ENCODE measurements around the gene RTEL1. TPM values are rescaled to one million over a fixed set of nuclear protein-coding genes. Genes with fewer than 3 reads are reported as not detected.

RTEL1 gene
- total RNA-seq, 2 experiments from 2014 or later = 25.5 to 27.6 TPM

DNA sequence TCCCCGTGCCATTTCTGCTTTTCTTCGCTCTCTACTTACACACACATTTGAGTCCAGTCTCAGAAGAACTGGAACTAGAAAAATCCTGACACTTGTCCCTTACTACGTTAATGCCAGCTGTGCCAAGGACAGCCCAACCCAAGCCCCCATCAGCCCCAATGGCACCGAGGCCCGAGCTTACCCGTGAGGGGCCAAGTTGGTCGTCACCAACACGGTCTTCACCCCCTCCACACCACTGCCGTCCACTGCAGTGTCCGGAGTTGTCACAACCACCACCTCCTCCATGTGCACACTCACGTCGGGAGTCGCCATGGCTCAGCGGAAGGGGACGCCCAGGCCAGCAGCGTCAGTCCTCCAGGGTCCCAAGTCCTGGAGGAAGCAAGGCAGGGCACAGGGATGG, 39.0 kb upstream of the RTEL1 start:
- Histone ChIP-seq H3K9me3 (ENCODE audit: control insufficient read depth in 1 of 2, insufficient read depth in 1 of 2, low read length in 2 of 2) (no peaks in the 10 kb centered on the region), H3K27ac (ENCODE audit: low read depth in 1 of 2, low read length in 2 of 2) (no peak overlapping the region), H3K4me1 (ENCODE audit: insufficient read depth, low read length) (peaks cover 10% of the 10 kb centered on the region), H3K36me3 (ENCODE audit: insufficient read depth, low read length) (peaks cover 48% of the 10 kb centered on the region), H3K27me3 (ENCODE audit: control insufficient read depth in 1 of 2, insufficient read depth in 2 of 2, low read length in 2 of 2) (no peaks in the 10 kb centered on the region), H3K4me3 (ENCODE audit: low read length) (no peak overlapping the region)
- no peak overlapping the region for H3K27ac Mint-ChIP-seq
- CTCF ChIA-PET = no interaction called here
- H3K36me3 Mint-ChIP-seq (ENCODE audit: low read depth) = peaks cover 70% of the 10 kb centered on the region
- intact Hi-C loops (cut with DNase I, micrococcal nuclease) = no loop called here
- no peaks in the 10 kb centered on the region for H3K9me3 Mint-ChIP-seq
- no peaks in the 10 kb centered on the region for H3K27me3 Mint-ChIP-seq
- DNase-seq (no peak), ATAC-seq (ENCODE audit: poor library complexity) (no peak)
- no peak overlapping the region for H3K4me3 Mint-ChIP-seq
- POLR2A ChIA-PET = interaction anchor here (0.8 to 1.5 kb wide), 2 partner anchors 8 to 74 kb away, joined by 3 read pairs; partner anchors contain the start of gene GMEB2
- TF ChIP-seq, protein P1, sequence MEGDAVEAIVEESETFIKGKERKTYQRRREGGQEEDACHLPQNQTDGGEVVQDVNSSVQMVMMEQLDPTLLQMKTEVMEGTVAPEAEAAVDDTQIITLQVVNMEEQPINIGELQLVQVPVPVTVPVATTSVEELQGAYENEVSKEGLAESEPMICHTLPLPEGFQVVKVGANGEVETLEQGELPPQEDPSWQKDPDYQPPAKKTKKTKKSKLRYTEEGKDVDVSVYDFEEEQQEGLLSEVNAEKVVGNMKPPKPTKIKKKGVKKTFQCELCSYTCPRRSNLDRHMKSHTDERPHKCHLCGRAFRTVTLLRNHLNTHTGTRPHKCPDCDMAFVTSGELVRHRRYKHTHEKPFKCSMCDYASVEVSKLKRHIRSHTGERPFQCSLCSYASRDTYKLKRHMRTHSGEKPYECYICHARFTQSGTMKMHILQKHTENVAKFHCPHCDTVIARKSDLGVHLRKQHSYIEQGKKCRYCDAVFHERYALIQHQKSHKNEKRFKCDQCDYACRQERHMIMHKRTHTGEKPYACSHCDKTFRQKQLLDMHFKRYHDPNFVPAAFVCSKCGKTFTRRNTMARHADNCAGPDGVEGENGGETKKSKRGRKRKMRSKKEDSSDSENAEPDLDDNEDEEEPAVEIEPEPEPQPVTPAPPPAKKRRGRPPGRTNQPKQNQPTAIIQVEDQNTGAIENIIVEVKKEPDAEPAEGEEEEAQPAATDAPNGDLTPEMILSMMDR (IDR thresholded peaks at IDR 0.05) = no peak
- H3K4me1 Mint-ChIP-seq (ENCODE audit: low read depth) = peaks cover 21% of the 10 kb centered on the region

DNA sequence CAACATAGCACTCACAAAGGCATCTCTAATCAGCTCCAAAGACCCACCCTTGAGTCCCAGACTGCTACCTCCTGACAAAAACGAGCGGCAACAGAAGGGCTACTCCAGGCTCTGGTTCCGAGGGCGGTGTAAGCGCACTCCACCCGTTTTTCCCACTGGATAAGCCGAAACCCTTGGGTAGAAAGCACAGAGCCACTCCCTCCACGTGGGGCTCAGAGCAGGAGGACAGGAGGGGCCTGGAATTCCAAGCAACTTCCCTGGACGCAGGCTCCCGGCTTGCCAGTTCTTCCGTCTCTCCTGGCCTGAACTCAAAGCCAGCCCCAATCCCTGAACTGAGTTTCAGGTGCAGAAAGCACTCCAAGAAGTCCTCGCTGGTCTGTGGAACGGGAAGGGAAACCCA, 38.6 kb upstream of the RTEL1 start:
- DNase-seq = no peak
- Mint-ChIP-seq H3K4me1 (ENCODE audit: low read depth) (peaks cover 24% of the 10 kb centered on the region), H3K4me3 (no peak overlapping the region), H3K36me3 (ENCODE audit: low read depth) (peaks cover 69% of the 10 kb centered on the region), H3K27ac (no peak overlapping the region), H3K27me3 (no peaks in the 10 kb centered on the region), H3K9me3 (no peaks in the 10 kb centered on the region)
- ChIA-PET CTCF (no interaction called here), POLR2A (interaction anchor here (0.8 to 1.5 kb wide), 2 partner anchors 8 to 75 kb away, joined by 3 read pairs; partner anchors contain the start of gene GMEB2)
- Histone ChIP-seq H3K27ac (ENCODE audit: low read depth in 1 of 2, low read length in 2 of 2) (no peak overlapping the region), H3K4me1 (ENCODE audit: insufficient read depth, low read length) (peaks cover 10% of the 10 kb centered on the region), H3K4me3 (ENCODE audit: low read length) (no peak overlapping the region), H3K27me3 (ENCODE audit: control insufficient read depth in 1 of 2, insufficient read depth in 2 of 2, low read length in 2 of 2) (no peaks in the 10 kb centered on the region), H3K36me3 (ENCODE audit: insufficient read depth, low read length) (peaks cover 48% of the 10 kb centered on the region), H3K9me3 (ENCODE audit: control insufficient read depth in 1 of 2, insufficient read depth in 1 of 2, low read length in 2 of 2) (no peaks in the 10 kb centered on the region)
- no peak for ATAC-seq (ENCODE audit: poor library complexity)
- intact Hi-C loops (cut with DNase I, micrococcal nuclease) = no loop called here
- TF ChIP-seq, protein P1 (IDR thresholded peaks at IDR 0.05) = no peak

DNA sequence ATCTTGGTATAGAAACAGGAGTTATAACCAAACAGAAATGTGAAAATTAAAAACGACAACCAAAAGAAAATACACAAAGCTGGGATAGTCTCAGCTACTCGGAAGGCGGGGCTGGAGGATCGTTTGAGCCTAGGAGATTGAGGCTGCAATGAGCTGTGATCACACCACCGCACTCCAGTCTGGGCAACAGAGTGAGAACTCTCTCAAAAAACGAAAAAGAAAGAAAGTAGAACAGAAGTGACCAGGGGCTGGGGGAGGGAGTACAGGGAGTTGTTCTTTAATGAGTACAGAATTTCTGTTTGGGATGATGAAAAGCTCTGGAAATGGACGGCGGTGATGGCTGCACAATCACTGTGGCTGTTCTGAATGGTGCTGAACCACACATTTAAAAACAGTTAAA, 37.1 kb upstream of the RTEL1 start:
- Mint-ChIP-seq H3K27ac (peak overlapping the region; percentile 60), H3K9me3 (no peaks in the 10 kb centered on the region), H3K4me1 (ENCODE audit: low read depth) (peaks cover 30% of the 10 kb centered on the region), H3K36me3 (ENCODE audit: low read depth) (peaks cover 57% of the 10 kb centered on the region), H3K27me3 (no peaks in the 10 kb centered on the region), H3K4me3 (peak overlapping the region; percentile 3)
- H3K9me3 ChIP-seq (ENCODE audit: control insufficient read depth in 1 of 2, insufficient read depth in 1 of 2, low read length in 2 of 2) = no peaks in the 10 kb centered on the region
- ChIA-PET POLR2A (interaction anchor here (13.6 kb wide), 1 partner anchor 18 kb away, joined by 449 read pairs; no protein-coding TSS in a partner anchor), CTCF (interaction anchor here (1.4 kb wide), 2 partner anchors 21 to 165 kb away, joined by 4 read pairs; no protein-coding TSS in a partner anchor)
- H3K27me3 ChIP-seq (ENCODE audit: control insufficient read depth in 1 of 2, insufficient read depth in 2 of 2, low read length in 2 of 2) = no peaks in the 10 kb centered on the region
- intact Hi-C loops (cut with DNase I, micrococcal nuclease) = loop anchor here in 1 of 2 experiments (5.0 kb wide), 1 partner anchor 39 kb away; no protein-coding TSS in a partner anchor
- peaks cover 40% of the 10 kb centered on the region for H3K36me3 ChIP-seq (ENCODE audit: insufficient read depth, low read length)
- ATAC-seq (ENCODE audit: poor library complexity) (no peak), DNase-seq (no peak)
- no peak overlapping the region for H3K4me3 ChIP-seq (ENCODE audit: low read length)
- H3K4me1 ChIP-seq (ENCODE audit: insufficient read depth, low read length) = peaks cover 18% of the 10 kb centered on the region
- H3K27ac ChIP-seq (ENCODE audit: low read depth in 1 of 2, low read length in 2 of 2) = no peak overlapping the region
- TF ChIP-seq, protein P1 (IDR thresholded peaks at IDR 0.05) = no peak

All from CD4-positive, alpha-beta T cell (primary cell).